ENCODE results near the gene TSGA10.

GRCh38 chr2:99188357-99188756 is 33.6 kb upstream of the TSGA10 start:
- no peak for TF ChIP-seq CTCF (IDR thresholded peaks at IDR 0.05)
- TF ChIP-seq POLR2A (IDR thresholded peaks at IDR 0.05), result no peak
- TF ChIP-seq POLR2AphosphoS5 (IDR thresholded peaks at IDR 0.05; ENCODE audit: insufficient read depth in 1 of 2, low read depth in 1 of 2), result no peak

All from vagina (tissue), 2 donors.